Panc1 (cell line): ENCODE measurements around the gene KAT7. TPM values are rescaled to one million over a fixed set of nuclear protein-coding genes. Genes with fewer than 3 reads are reported as not detected.

Source experiments
- ATAC-seq: fragments of 200-7000 bp; cut with Tn5 transposase; 2 replicates; pipeline ENCODE4 v1.9.1; 2020; ENCODE audit warnings: mild to moderate bottlenecking, moderate library complexity
- BruUV-seq: library from RNA; stranded (reverse); fragments of 400-500 nt; replicated peaks from 2 replicates; lab custom pipeline; 2021; lab: Mats Ljungman, UMichigan
- CTCF ChIA-PET: fragments of 300-600 bp; sonication (Branson Sonifier 250); formaldehyde crosslinking; loops from one replicate; lab custom pipeline; 2022; ENCODE audit warnings: antibody characterized with exemption; lab: Charles Lee
- POLR2A ChIA-PET: fragments of 300-600 bp; sonication (Branson Sonifier 250); formaldehyde crosslinking; loops from one replicate; lab custom pipeline; 2022; ENCODE audit warnings: antibody characterized with exemption; lab: Charles Lee
- DNase-seq: peaks from one replicate; pipeline ENCODE4 v3.0.0-alpha.2; 2010; ENCODE audit warnings: low read depth, low spot score
- H3K27ac ChIP-seq: 2 replicates; pipeline ENCODE4 v1.5.1; 2011; ENCODE audit warnings: mild to moderate bottlenecking, low read length, inconsistent platforms
- H3K27me3 ChIP-seq: fragments of 200-500 bp; sonication (Bioruptor generic); 2 replicates; pipeline ENCODE4 v1.6.0; 2014; ENCODE audit warnings: low read length, inconsistent platforms; ENCODE audit not compliant: control insufficient read depth, insufficient read depth
- H3K36me3 ChIP-seq: fragments of 200-500 bp; sonication (Bioruptor generic); 2 replicates; pipeline ENCODE4 v1.5.1; 2014; ENCODE audit warnings: inconsistent platforms, mild to moderate bottlenecking, low read length, moderate library complexity; ENCODE audit not compliant: control insufficient read depth, insufficient read depth
- H3K4me1 ChIP-seq: 2 replicates; pipeline ENCODE4 v1.5.1; 2011; ENCODE audit warnings: inconsistent platforms, mild to moderate bottlenecking, low read length, moderate library complexity; ENCODE audit not compliant: control insufficient read depth, insufficient read depth
- H3K4me3 ChIP-seq, 2 experiments: 2 replicates each; pipeline ENCODE4 v1.5.1; 2011 to 2012; ENCODE audit warnings: low read depth in 2 of 2, low read length in 2 of 2, mild to moderate bottlenecking in 2 of 2, inconsistent platforms in 1 of 2, moderate library complexity in 1 of 2
- H3K9me3 ChIP-seq: fragments of 200-500 bp; sonication (Bioruptor generic); 2 replicates; pipeline ENCODE4 v1.5.1; 2014; ENCODE audit warnings: low read depth, mild to moderate bottlenecking, inconsistent platforms, low read length, moderate library complexity; ENCODE audit not compliant: control insufficient read depth, insufficient read depth
- POLR2AphosphoS5 ChIP-seq: IDR thresholded peaks from 2 replicates; pipeline ENCODE4 v1.6.1; 2012; ENCODE audit warnings: mild to moderate bottlenecking, low read depth, low read length, moderate library complexity
- SIN3A ChIP-seq: IDR thresholded peaks from 2 replicates; pipeline ENCODE4 v1.6.1; 2012; ENCODE audit warnings: low read depth, mild to moderate bottlenecking, low read length, moderate library complexity, borderline replicate concordance; ENCODE audit not compliant: insufficient read depth
- TCF7L2 ChIP-seq: IDR thresholded peaks from 2 replicates; pipeline ENCODE4 v1.6.1; 2011; ENCODE audit warnings: mild to moderate bottlenecking, low read depth, low read length, inconsistent platforms
- in situ Hi-C: cut with HindIII; loops from 2 replicates; pipeline ENCODE4 v1.10.0; 2016; ENCODE audit warnings: low sequenced_read_pairs, low pct_unique_long_range_greater_than_20kb
- intact Hi-C: fragments of 100-400 bp; cut with micrococcal nuclease; formaldehyde crosslinking; loops from one replicate; pipeline ENCODE4 v1.10.0; 2022; ENCODE audit not compliant: unreplicated experiment
- total RNA-seq: library from RNA; stranded (reverse); gene quantifications from one replicate; pipeline ENCODE4 v1.2.1, GENCODE V29; 2021; ENCODE audit not compliant: unreplicated experiment
- TF ChIP-seq, protein P1 (sequence below): fragments of 450-650 bp; IDR thresholded peaks from 2 replicates; pipeline ENCODE4 v1.5.1; 2017; ENCODE audit warnings: mild to moderate bottlenecking
- TF ChIP-seq, protein P2 (sequence below), 2 experiments: IDR thresholded peaks; 2 replicates each; pipeline ENCODE4 v1.6.1; 2011 to 2012; ENCODE audit warnings: low read depth in 2 of 2, control low read depth in 1 of 2, low read length in 1 of 2, mild to moderate bottlenecking in 1 of 2, moderate library complexity in 1 of 2; ENCODE audit not compliant: insufficient read depth in 1 of 2

KAT7 gene
- total RNA-seq, 1 experiment from 2014 or later, result 69.0 TPM

DNA sequence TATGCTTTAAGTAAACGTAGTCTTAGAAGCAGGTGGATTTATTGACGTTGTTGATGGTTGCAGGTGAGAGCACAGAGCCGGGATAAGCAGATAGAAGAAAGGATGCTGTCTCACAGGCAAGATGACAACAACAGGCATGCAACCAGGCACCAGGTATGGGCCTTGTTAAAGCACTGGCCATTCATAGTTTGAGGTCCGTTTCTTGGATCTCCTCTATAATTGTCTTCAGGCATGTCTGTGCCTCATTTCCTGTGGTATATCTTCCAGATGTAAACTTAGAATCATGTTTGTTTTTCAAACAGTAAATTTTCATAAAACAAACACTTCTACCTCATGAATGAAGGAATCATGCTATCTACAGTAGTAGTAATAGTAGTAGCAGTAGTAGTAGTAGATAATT is 20.6 kb downstream of the KAT7 start:
- H3K4me1 ChIP-seq, result no peaks in the 10 kb centered on the region
- BruUV-seq, result no TSS peak
- H3K36me3 ChIP-seq, result peaks cover 28% of the 10 kb centered on the region
- in situ Hi-C loops (no loop called here), intact Hi-C loops (no loop called here)
- no peaks in the 10 kb centered on the region for H3K9me3 ChIP-seq
- ATAC-seq (no peak), DNase-seq (no peak)
- TF ChIP-seq TCF7L2 (no peak), POLR2AphosphoS5 (no peak), SIN3A (no peak)
- TF ChIP-seq, protein P1, sequence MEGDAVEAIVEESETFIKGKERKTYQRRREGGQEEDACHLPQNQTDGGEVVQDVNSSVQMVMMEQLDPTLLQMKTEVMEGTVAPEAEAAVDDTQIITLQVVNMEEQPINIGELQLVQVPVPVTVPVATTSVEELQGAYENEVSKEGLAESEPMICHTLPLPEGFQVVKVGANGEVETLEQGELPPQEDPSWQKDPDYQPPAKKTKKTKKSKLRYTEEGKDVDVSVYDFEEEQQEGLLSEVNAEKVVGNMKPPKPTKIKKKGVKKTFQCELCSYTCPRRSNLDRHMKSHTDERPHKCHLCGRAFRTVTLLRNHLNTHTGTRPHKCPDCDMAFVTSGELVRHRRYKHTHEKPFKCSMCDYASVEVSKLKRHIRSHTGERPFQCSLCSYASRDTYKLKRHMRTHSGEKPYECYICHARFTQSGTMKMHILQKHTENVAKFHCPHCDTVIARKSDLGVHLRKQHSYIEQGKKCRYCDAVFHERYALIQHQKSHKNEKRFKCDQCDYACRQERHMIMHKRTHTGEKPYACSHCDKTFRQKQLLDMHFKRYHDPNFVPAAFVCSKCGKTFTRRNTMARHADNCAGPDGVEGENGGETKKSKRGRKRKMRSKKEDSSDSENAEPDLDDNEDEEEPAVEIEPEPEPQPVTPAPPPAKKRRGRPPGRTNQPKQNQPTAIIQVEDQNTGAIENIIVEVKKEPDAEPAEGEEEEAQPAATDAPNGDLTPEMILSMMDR, result no peak
- TF ChIP-seq, protein P2, sequence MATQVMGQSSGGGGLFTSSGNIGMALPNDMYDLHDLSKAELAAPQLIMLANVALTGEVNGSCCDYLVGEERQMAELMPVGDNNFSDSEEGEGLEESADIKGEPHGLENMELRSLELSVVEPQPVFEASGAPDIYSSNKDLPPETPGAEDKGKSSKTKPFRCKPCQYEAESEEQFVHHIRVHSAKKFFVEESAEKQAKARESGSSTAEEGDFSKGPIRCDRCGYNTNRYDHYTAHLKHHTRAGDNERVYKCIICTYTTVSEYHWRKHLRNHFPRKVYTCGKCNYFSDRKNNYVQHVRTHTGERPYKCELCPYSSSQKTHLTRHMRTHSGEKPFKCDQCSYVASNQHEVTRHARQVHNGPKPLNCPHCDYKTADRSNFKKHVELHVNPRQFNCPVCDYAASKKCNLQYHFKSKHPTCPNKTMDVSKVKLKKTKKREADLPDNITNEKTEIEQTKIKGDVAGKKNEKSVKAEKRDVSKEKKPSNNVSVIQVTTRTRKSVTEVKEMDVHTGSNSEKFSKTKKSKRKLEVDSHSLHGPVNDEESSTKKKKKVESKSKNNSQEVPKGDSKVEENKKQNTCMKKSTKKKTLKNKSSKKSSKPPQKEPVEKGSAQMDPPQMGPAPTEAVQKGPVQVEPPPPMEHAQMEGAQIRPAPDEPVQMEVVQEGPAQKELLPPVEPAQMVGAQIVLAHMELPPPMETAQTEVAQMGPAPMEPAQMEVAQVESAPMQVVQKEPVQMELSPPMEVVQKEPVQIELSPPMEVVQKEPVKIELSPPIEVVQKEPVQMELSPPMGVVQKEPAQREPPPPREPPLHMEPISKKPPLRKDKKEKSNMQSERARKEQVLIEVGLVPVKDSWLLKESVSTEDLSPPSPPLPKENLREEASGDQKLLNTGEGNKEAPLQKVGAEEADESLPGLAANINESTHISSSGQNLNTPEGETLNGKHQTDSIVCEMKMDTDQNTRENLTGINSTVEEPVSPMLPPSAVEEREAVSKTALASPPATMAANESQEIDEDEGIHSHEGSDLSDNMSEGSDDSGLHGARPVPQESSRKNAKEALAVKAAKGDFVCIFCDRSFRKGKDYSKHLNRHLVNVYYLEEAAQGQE (IDR thresholded peaks at IDR 0.05; ENCODE audit: insufficient read depth in 1 of 2, low read depth in 2 of 2, low read length in 1 of 2), result no peak
- H3K27ac ChIP-seq, result no peak overlapping the region
- H3K27me3 ChIP-seq, result no peaks in the 10 kb centered on the region
- ChIA-PET CTCF (no interaction called here), POLR2A (no interaction called here)
- no peak overlapping the region for H3K4me3 ChIP-seq

DNA sequence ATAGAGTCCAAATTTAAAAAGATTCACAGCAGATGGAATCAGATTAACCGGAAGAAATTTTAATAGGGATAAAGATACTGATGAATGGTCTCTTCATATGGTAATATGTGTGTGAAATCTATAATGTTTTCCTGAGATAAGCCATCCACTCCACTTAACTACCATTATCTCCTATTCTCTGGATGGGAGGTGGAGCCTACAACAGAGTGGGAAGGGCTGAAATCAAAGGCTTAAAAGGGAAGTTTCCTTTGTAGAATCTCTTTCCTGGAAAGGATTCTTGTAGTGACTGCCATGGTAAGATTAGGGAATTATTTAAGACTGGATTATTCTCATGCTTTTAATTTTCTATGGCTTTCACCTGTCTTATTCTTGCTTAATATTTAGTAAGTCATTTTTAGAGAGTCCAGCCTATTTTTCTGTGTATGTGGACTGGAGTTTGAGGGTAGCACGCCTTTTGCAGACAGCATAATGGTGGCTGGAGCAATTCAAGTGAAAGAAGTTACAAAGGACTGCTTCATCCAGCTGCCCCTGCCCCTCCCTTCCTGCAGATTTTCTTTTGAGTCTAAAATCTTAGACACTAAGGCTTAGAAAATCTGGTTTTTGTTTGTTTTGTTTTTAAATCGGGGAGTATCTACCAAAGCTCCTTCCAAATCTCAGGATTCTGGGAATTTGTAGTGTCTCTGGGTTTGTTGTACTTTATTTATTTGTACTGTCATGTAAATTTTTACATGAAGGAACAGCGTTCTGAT is 26.5 kb downstream of the KAT7 start:
- ChIA-PET CTCF (no interaction called here), POLR2A (no interaction called here)
- intact Hi-C loops (no loop called here), in situ Hi-C loops (no loop called here)
- ATAC-seq (no peak), DNase-seq (no peak)
- Histone ChIP-seq H3K27ac (no peak overlapping the region), H3K27me3 (no peaks in the 10 kb centered on the region), H3K36me3 (peaks cover 23% of the 10 kb centered on the region), H3K4me3 (no peak overlapping the region), H3K9me3 (no peaks in the 10 kb centered on the region), H3K4me1 (no peaks in the 10 kb centered on the region)
- TF ChIP-seq, protein P1, result no peak
- TF ChIP-seq SIN3A, result no peak
- TF ChIP-seq POLR2AphosphoS5, result no peak
- TF ChIP-seq, protein P2 (IDR thresholded peaks at IDR 0.05; ENCODE audit: insufficient read depth in 1 of 2, low read depth in 2 of 2, low read length in 1 of 2), result no peak
- no peak for TF ChIP-seq TCF7L2
- no TSS peak for BruUV-seq
